Upper lobe of left lung (tissue), 6 donors: ENCODE measurements around the gene SLITRK3. TPM values are rescaled to one million over a fixed set of nuclear protein-coding genes. Genes with fewer than 3 reads are reported as not detected.

Experiments used
- ATAC-seq, 2 donors: fragments of 200-7000 bp; cut with Tn5 transposase; one replicate each; pipeline ENCODE4 v1.9.1; 2022; ENCODE audit warnings: mild to moderate bottlenecking in 2 of 2, moderate library complexity in 2 of 2; ENCODE audit not compliant: low FRiP score in 2 of 2
- DNase-seq, 2 donors: peaks; one replicate each; pipeline ENCODE4 v3.0.0-alpha.2; 2019 to 2020
- H3K27ac ChIP-seq, 4 donors: fragments of 200-600 bp; sonication (generic); one replicate each; pipeline ENCODE4 v1.5.1; 2016 to 2019
- H3K27me3 ChIP-seq, 4 donors: fragments of 200-600 bp; sonication (generic); one replicate each; pipeline ENCODE4 v1.5.1; 2017 to 2019
- H3K36me3 ChIP-seq, 4 donors: fragments of 200-600 bp; sonication (generic); one replicate each; pipeline ENCODE4 v1.5.1; 2016 to 2019
- H3K4me1 ChIP-seq, 4 donors: fragments of 200-600 bp; sonication (generic); one replicate each; pipeline ENCODE4 v1.5.1; 2018 to 2019
- H3K4me3 ChIP-seq, 4 donors: fragments of 200-600 bp; sonication (generic); one replicate each; pipeline ENCODE4 v1.5.1; 2017 to 2019; ENCODE audit warnings: mild to moderate bottlenecking in 2 of 4, moderate library complexity in 1 of 4
- H3K9me3 ChIP-seq, 4 donors: fragments of 200-600 bp; sonication (generic); one replicate each; pipeline ENCODE4 v1.5.1; 2018 to 2019
- CTCF ChIP-seq, 6 experiments: fragments of 450-650 bp in 4 of 6; fragments of 200-600 bp in 2 of 6; sonication (generic) in 2 of 6; IDR thresholded peaks; one replicate each; pipeline ENCODE4 v1.5.1; 2016 to 2019; ENCODE audit warnings: antibody characterized with exemption in 6 of 6
- EP300 ChIP-seq, 4 donors: sonication (generic); formaldehyde crosslinking; IDR thresholded peaks; one replicate each; pipeline ENCODE4 v1.5.1; 2017; ENCODE audit warnings: antibody characterized with exemption in 4 of 4, control low read depth in 2 of 4
- POLR2A ChIP-seq, 4 donors: fragments of 450-650 bp; IDR thresholded peaks; one replicate each; pipeline ENCODE4 v1.5.1; 2016 to 2017; ENCODE audit warnings: antibody characterized with exemption in 4 of 4, mild to moderate bottlenecking in 2 of 4
- POLR2AphosphoS5 ChIP-seq, 2 donors: sonication (generic); formaldehyde crosslinking; IDR thresholded peaks; one replicate each; pipeline ENCODE4 v1.5.1; 2017; ENCODE audit warnings: antibody characterized with exemption in 2 of 2
- WGBS, 2 donors: methylation state at CpG; one replicate each; pipeline ENCODE4 v1.1.5; 2017 to 2018; 5-methylcytosine and 5-hydroxymethylcytosine counted together
- total RNA-seq, 6 donors: library from RNA; depleted of rRNA in 4 of 6; stranded (reverse); fragments of >200 nt in 4 of 6; gene quantifications; one replicate each; pipeline versions ENCODE4 v1.1.0 to v1.2.1, GENCODE V29; 2016 to 2021
- donor health status: DM: no; HTN: no; CAD: no; lungs with moderate emphysema.
- donor health status: DM: no; HTN: yes; CAD: no; lungs with severe emphysema.

SLITRK3 gene
- total RNA-seq, 6 donors from 2014 or later: 0.17 to 0.69 (median 0.37) TPM; not detected in 3

DNA sequence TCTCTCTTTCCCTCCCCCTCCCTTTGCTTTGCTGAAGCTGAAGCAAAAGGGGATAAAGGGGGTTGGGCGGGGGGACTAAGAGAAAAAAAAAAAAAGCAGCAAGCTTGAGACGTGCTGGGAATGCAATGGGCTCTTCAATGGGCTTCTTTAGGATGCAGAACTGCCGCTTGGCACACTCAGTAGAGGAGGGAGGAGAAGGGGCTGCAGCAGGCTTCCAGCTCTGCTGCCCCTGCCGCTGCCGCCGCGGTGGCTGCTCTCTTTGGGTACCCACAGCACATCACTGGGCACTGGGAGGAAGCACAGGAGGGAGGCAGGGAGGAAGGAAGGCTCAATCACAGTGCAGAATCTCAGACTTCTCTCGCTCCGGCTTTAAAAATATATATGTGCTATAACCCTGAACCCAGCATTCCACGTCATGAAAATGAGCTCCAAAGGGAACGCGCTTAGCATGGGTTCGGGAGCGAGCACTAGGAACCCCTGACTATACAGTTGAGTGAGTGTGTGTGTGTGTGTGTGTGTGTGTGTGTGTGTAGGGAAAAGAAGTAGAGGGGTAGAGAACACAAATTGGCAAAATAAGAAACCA is 3.5 kb downstream of the SLITRK3 start:
- Histone ChIP-seq H3K4me1 (peaks cover 21 to 42% (median 22%) of the 10 kb centered on the region in 4 donors), H3K27me3 (peaks cover 0 to 39% (median 18%) of the 10 kb centered on the region in 4 donors), H3K36me3 (no peaks in the 10 kb centered on the region), H3K27ac (no peak overlapping the region), H3K9me3 (no peaks in the 10 kb centered on the region), H3K4me3 (no peak overlapping the region)
- 6 to 13% methylated on average over 14 of the region's 14 CpGs for WGBS, 2 donors
- ATAC-seq (no peak), DNase-seq (peak in 1 of 2 donors; percentile 32)
- TF ChIP-seq CTCF (IDR thresholded peaks at IDR 0.05) (no peak), EP300 (IDR thresholded peaks at IDR 0.05) (no peak), POLR2AphosphoS5 (IDR thresholded peaks at IDR 0.05) (no peak), POLR2A (IDR thresholded peaks at IDR 0.05) (no peak)

GRCh38 chr3:165191491-165191890 is 4.7 kb downstream of the SLITRK3 start:
- ATAC-seq: no peak
- no peak for DNase-seq
- H3K27ac ChIP-seq: no peak overlapping the region
- H3K4me3 ChIP-seq: no peak overlapping the region
- H3K27me3 ChIP-seq: peaks cover 0 to 31% (median 14%) of the 10 kb centered on the region in 4 donors
- H3K4me1 ChIP-seq: peaks cover 15 to 34% (median 15%) of the 10 kb centered on the region in 4 donors
- no peaks in the 10 kb centered on the region for H3K36me3 ChIP-seq
- TF ChIP-seq POLR2AphosphoS5 (IDR thresholded peaks at IDR 0.05) (no peak), CTCF (IDR thresholded peaks at IDR 0.05) (no peak), EP300 (IDR thresholded peaks at IDR 0.05) (no peak), POLR2A (IDR thresholded peaks at IDR 0.05) (no peak)
- H3K9me3 ChIP-seq: no peaks in the 10 kb centered on the region
- WGBS, 2 donors: 60 to 70% methylated on average over 3 of the region's 3 CpGs

DNA sequence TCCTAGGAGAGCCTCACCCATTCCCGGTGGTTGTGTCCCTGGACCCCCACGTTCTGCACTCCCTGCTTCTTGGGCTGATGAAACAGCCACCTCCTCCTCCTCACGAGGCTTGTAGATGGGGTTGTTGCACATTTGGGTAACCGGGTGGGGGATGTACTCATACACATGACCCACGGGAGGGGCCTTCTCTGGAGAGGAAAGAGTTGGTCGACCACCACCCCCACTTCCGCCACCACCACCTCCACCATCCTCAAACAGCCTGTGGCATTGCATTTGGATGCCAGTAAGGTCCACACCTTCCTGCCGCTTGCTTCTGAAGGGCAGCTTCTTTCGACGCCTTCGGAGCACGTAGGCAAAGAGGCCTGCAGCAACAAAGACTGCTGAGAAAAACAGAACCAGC is 7.7 kb downstream of the SLITRK3 start:
- no peak overlapping the region for H3K27ac ChIP-seq
- no peaks in the 10 kb centered on the region for H3K9me3 ChIP-seq
- no peaks in the 10 kb centered on the region for H3K36me3 ChIP-seq
- no peak for DNase-seq
- no peak for TF ChIP-seq CTCF (IDR thresholded peaks at IDR 0.05)
- peak in 1 of 2 donors; percentile 59 for ATAC-seq
- no peak overlapping the region for H3K4me3 ChIP-seq
- H3K4me1 ChIP-seq: peaks cover 0 to 7% (median 0%) of the 10 kb centered on the region in 4 donors
- peaks cover 0 to 13% (median 2%) of the 10 kb centered on the region in 4 donors for H3K27me3 ChIP-seq
- 80 to 86% methylated on average over 12 of the region's 12 CpGs for WGBS, 2 donors

DNA sequence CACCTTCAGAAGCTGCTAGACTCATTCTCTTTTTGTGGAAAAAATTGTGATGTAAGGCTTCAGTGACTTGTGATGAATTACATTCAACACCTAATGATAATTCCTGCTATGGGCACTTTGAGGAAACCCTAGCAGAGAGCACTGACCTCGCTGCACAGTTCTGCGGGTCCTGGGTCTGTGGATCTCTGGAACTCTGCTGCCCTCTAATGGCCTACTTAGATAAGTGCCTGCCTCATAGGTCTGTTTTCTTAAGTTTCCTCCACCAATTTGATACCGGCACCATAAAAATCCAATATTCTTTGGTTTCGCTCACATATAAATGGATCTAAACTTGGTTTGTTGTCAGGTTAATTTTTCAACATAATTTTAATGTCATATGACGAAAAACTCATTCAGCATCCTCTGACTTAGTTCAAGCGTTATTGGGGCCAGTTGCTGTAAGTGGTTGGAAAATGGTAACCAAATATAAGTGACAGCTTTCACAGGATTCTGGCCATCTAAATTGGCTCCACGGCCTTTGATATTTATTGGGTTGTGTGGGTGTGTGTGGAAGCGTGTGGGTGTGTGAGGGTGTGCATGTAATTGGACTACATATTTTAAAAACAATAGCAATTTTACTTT is 10.4 kb downstream of the SLITRK3 start:
- Histone ChIP-seq H3K36me3 (no peaks in the 10 kb centered on the region), H3K4me3 (no peak overlapping the region), H3K27ac (no peak overlapping the region), H3K27me3 (no peaks in the 10 kb centered on the region), H3K4me1 (no peaks in the 10 kb centered on the region), H3K9me3 (no peaks in the 10 kb centered on the region)
- ATAC-seq: peak in 1 of 2 donors; percentile 91
- 21 to 26% methylated on average over 7 to 8 of the region's 8 CpGs for WGBS, 2 donors
- no peak for DNase-seq
- TF ChIP-seq POLR2A (IDR thresholded peaks at IDR 0.05) (no peak), CTCF (IDR thresholded peaks at IDR 0.05) (peak in 5 of 6 experiments; percentile 35 to 70 (median 59))

- H3K4me1 ChIP-seq: no peaks in the 10 kb centered on the region
- WGBS, 2 donors: 45 to 63% methylated on average over 1 of the region's 1 CpG
- H3K9me3 ChIP-seq: no peaks in the 10 kb centered on the region
- no peak overlapping the region for H3K4me3 ChIP-seq
- DNase-seq (no peak), ATAC-seq (no peak)
- H3K27me3 ChIP-seq: no peaks in the 10 kb centered on the region
- H3K36me3 ChIP-seq: no peaks in the 10 kb centered on the region
- H3K27ac ChIP-seq: no peak overlapping the region
- TF ChIP-seq POLR2A (IDR thresholded peaks at IDR 0.05) (no peak), CTCF (IDR thresholded peaks at IDR 0.05) (no peak), POLR2AphosphoS5 (IDR thresholded peaks at IDR 0.05) (no peak), EP300 (IDR thresholded peaks at IDR 0.05) (no peak)
Observed at GRCh38 chr3:165181556-165181955, 14.6 kb downstream of the SLITRK3 start.
